Peyer's patch (tissue), 4 donors: ENCODE measurements around the gene PFKFB3. TPM values are rescaled to one million over a fixed set of nuclear protein-coding genes. Genes with fewer than 3 reads are reported as not detected.
A peak's percentile ranks its signal among the peaks of the same experiment; 100 is the strongest.

ENCODE experiments used
- DNase-seq, 3 donors: peaks; one replicate each; pipeline ENCODE4 v3.0.0-alpha.2; 2017 to 2019
- H3K27ac ChIP-seq, 4 donors: fragments of 200-600 bp; sonication (generic); one replicate each; pipeline ENCODE4 v1.5.1; 2016 to 2019
- H3K27me3 ChIP-seq, 2 donors: fragments of 200-600 bp; sonication (generic); one replicate each; pipeline ENCODE4 v1.5.1; 2019
- H3K36me3 ChIP-seq, 3 donors: fragments of 200-600 bp; sonication (generic); one replicate each; pipeline ENCODE4 v1.5.1; 2016 to 2019
- H3K4me1 ChIP-seq, 4 donors: fragments of 200-600 bp; sonication (generic); one replicate each; pipeline ENCODE4 v1.5.1; 2016 to 2019
- H3K4me3 ChIP-seq, 4 donors: fragments of 200-600 bp; sonication (generic); 1 replicate in 3 of 4; 2 replicates in 1 of 4; pipeline ENCODE4 v1.5.1; 2016 to 2019; ENCODE audit warnings: mild to moderate bottlenecking in 1 of 4
- H3K9me3 ChIP-seq, 4 donors: fragments of 200-600 bp; sonication (generic); one replicate each; pipeline ENCODE4 v1.5.1; 2016 to 2019; ENCODE audit warnings: mild to moderate bottlenecking in 1 of 4
- CTCF ChIP-seq, 6 experiments: fragments of 450-650 bp in 4 of 6; fragments of 200-600 bp in 2 of 6; sonication (generic) in 1 of 6; IDR thresholded peaks; one replicate each; pipeline ENCODE4 v1.5.1; 2017 to 2019; ENCODE audit warnings: antibody characterized with exemption in 6 of 6, mild to moderate bottlenecking in 3 of 6, moderate library complexity in 1 of 6
- POLR2A ChIP-seq, 2 donors: fragments of 450-650 bp; IDR thresholded peaks; one replicate each; pipeline ENCODE4 v1.5.1; 2017; ENCODE audit warnings: antibody characterized with exemption in 2 of 2, mild to moderate bottlenecking in 2 of 2, moderate library complexity in 2 of 2
- total RNA-seq, 4 donors: library from RNA; depleted of rRNA; stranded (reverse); fragments of >200 nt; gene quantifications; one replicate each; pipeline ENCODE4 v1.1.0, GENCODE V29; 2016

The PFKFB3 gene
- total RNA-seq, 4 donors from 2014 or later, result 15.2 to 85.0 (median 36.6) TPM

- Histone ChIP-seq H3K27me3 (no peaks in the 10 kb centered on the region), H3K36me3 (peaks cover 0 to 36% (median 0%) of the 10 kb centered on the region in 3 donors), H3K27ac (no peak overlapping the region), H3K4me1 (no peaks in the 10 kb centered on the region), H3K4me3 (no peak overlapping the region), H3K9me3 (no peaks in the 10 kb centered on the region)
- TF ChIP-seq CTCF (IDR thresholded peaks at IDR 0.05) (no peak), POLR2A (IDR thresholded peaks at IDR 0.05) (no peak)
- DNase-seq, result peak in 1 of 3 donors; percentile 44
These were observed 9.2 kb downstream of the PFKFB3 start for GRCh38 chr10:6211671-6212635.

GRCh38 chr10:6212806-6213205, 10.1 kb downstream of the PFKFB3 start:
- Histone ChIP-seq H3K4me3 (no peak overlapping the region), H3K36me3 (peaks cover 0 to 43% (median 0%) of the 10 kb centered on the region in 3 donors), H3K9me3 (no peaks in the 10 kb centered on the region), H3K4me1 (no peaks in the 10 kb centered on the region), H3K27ac (no peak overlapping the region), H3K27me3 (no peaks in the 10 kb centered on the region)
- TF ChIP-seq CTCF (IDR thresholded peaks at IDR 0.05) (no peak), POLR2A (IDR thresholded peaks at IDR 0.05) (no peak)
- DNase-seq, result no peak

- TF ChIP-seq CTCF (IDR thresholded peaks at IDR 0.05) (no peak), POLR2A (IDR thresholded peaks at IDR 0.05) (no peak)
- Histone ChIP-seq H3K4me3 (no peak overlapping the region), H3K27me3 (no peaks in the 10 kb centered on the region), H3K4me1 (no peaks in the 10 kb centered on the region), H3K27ac (no peak overlapping the region), H3K36me3 (peaks cover 0 to 47% (median 0%) of the 10 kb centered on the region in 3 donors), H3K9me3 (no peaks in the 10 kb centered on the region)
- no peak for DNase-seq
These were observed 10.6 kb downstream of the PFKFB3 start for GRCh38 chr10:6213257-6213905.

- no peaks in the 10 kb centered on the region for H3K27me3 ChIP-seq
- H3K36me3 ChIP-seq, result peaks cover 0 to 52% (median 0%) of the 10 kb centered on the region in 3 donors
- no peak for DNase-seq
- TF ChIP-seq CTCF (IDR thresholded peaks at IDR 0.05) (no peak), POLR2A (IDR thresholded peaks at IDR 0.05) (no peak)
- H3K9me3 ChIP-seq, result no peaks in the 10 kb centered on the region
- H3K4me1 ChIP-seq, result no peaks in the 10 kb centered on the region
- no peak overlapping the region for H3K4me3 ChIP-seq
- H3K27ac ChIP-seq, result no peak overlapping the region
These were observed 11.2 kb downstream of the PFKFB3 start for GRCh38 chr10:6213908-6214307.

- H3K27me3 ChIP-seq, result no peaks in the 10 kb centered on the region
- no peaks in the 10 kb centered on the region for H3K4me1 ChIP-seq
- H3K36me3 ChIP-seq, result peaks cover 0 to 58% (median 0%) of the 10 kb centered on the region in 3 donors
- no peak overlapping the region for H3K27ac ChIP-seq
- no peak for TF ChIP-seq POLR2A (IDR thresholded peaks at IDR 0.05)
- no peak for TF ChIP-seq CTCF (IDR thresholded peaks at IDR 0.05)
- DNase-seq, result no peak
- no peak overlapping the region for H3K4me3 ChIP-seq
- no peaks in the 10 kb centered on the region for H3K9me3 ChIP-seq
These were observed 11.9 kb downstream of the PFKFB3 start for GRCh38 chr10:6214612-6215011.
